ENCODE results near the gene YBX1.

DNA sequence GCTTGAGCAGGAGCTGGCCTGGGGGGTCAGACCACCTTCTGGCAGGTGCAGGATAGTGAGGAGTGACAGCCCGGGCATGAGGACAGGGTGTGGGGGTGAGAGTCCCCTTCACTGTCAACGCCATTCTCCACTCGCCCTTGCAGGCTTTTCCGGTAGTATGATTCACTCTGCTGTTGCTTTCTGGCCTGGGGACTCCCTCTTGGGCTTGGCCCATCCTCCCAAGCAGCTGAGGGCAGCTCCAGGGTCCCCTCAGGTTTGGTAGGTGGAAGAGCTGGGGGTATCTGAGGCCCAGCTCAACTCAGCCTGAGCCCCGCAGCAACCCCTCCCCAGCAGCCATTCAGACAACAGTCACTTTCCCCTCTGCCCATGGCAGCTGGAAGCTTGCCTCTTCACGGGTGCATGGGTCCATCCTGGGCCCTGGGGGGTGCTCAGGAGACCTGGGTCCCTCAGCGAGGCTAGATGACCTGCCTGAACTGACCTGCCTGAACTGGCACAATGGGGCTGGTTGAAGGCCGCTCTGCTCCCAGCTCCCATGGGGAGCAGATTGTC is 56.5 kb downstream of the YBX1 start:
- TF ChIP-seq, protein P1, sequence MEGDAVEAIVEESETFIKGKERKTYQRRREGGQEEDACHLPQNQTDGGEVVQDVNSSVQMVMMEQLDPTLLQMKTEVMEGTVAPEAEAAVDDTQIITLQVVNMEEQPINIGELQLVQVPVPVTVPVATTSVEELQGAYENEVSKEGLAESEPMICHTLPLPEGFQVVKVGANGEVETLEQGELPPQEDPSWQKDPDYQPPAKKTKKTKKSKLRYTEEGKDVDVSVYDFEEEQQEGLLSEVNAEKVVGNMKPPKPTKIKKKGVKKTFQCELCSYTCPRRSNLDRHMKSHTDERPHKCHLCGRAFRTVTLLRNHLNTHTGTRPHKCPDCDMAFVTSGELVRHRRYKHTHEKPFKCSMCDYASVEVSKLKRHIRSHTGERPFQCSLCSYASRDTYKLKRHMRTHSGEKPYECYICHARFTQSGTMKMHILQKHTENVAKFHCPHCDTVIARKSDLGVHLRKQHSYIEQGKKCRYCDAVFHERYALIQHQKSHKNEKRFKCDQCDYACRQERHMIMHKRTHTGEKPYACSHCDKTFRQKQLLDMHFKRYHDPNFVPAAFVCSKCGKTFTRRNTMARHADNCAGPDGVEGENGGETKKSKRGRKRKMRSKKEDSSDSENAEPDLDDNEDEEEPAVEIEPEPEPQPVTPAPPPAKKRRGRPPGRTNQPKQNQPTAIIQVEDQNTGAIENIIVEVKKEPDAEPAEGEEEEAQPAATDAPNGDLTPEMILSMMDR (IDR thresholded peaks at IDR 0.05): no peak
- TF ChIP-seq POLR2A (IDR thresholded peaks at IDR 0.05): no peak
